ENCODE results near the gene TRIM52. TPM values are rescaled to one million over a fixed set of nuclear protein-coding genes. Genes with fewer than 3 reads are reported as not detected.

TRIM52 gene
- polyA plus RNA-seq, 1 experiment = 6.7 TPM

DNA sequence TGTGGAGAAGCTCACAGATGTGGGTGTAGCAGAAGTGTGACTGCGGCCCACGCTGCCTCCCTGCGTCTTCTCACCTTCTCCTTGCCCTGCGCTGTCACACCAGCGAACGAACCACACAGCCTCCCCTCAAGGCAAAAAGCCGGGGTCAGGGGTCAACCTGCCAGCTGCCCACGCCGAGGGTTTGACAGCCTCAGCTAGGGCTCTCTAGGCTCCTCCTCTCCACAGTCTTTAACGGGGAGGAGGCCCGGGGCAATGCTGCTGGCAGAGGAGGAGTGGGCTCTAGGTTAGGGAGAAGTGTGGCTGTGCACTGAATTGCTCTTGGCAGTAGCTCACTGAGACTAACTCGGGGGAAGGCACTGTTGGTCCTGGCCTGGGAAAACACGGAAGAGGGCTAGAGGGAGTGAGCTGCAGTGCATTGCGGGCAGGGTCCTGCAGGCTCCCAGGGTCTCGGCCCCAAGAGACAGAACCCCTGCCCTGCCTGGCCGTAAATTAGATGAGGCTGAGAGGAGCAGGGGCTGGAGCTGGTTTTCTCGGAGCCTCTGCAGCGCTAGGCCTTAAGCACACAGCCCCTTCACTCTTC is 4.2 kb upstream of the TRIM52 start:
- ChIA-PET POLR2A (no interaction called here), CTCF (no interaction called here)
- Histone ChIP-seq H3K27me3 (ENCODE audit: control insufficient read depth, insufficient read depth, low read length) (no peaks in the 10 kb centered on the region), H3K4me3 (ENCODE audit: low read depth, low read length) (no peak overlapping the region), H3K36me3 (ENCODE audit: control insufficient read depth, insufficient read depth, low read length) (peaks cover 2% of the 10 kb centered on the region)
- DNase-seq (ENCODE audit: low read depth) = no peak
- TF ChIP-seq, protein P1, sequence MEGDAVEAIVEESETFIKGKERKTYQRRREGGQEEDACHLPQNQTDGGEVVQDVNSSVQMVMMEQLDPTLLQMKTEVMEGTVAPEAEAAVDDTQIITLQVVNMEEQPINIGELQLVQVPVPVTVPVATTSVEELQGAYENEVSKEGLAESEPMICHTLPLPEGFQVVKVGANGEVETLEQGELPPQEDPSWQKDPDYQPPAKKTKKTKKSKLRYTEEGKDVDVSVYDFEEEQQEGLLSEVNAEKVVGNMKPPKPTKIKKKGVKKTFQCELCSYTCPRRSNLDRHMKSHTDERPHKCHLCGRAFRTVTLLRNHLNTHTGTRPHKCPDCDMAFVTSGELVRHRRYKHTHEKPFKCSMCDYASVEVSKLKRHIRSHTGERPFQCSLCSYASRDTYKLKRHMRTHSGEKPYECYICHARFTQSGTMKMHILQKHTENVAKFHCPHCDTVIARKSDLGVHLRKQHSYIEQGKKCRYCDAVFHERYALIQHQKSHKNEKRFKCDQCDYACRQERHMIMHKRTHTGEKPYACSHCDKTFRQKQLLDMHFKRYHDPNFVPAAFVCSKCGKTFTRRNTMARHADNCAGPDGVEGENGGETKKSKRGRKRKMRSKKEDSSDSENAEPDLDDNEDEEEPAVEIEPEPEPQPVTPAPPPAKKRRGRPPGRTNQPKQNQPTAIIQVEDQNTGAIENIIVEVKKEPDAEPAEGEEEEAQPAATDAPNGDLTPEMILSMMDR (IDR thresholded peaks at IDR 0.05; ENCODE audit: insufficient read depth, low read depth, low read length) = no peak

DNA sequence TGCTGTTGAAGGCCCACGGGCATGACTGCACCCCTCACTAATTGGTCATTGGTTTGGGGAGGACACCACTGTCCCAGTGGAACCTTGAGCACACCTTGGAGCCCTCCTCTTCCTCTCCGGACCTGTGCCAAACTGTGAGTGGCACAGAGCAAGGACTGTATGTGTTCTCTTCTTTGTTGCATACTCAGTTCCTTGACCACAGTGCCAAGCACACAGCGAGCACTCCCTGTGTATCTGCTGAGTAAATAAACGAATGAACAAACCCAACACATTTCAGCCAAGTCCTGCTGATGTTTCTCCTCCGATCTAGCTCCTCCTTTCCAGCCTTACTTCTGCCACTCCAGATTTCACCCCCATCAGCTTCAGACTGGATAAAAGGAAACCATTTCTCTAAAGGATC is 2.7 kb upstream of the TRIM52 start:
- H3K4me3 ChIP-seq (ENCODE audit: low read depth, low read length) = no peak overlapping the region
- ChIA-PET POLR2A (no interaction called here), CTCF (no interaction called here)
- TF ChIP-seq, protein P1 (IDR thresholded peaks at IDR 0.05; ENCODE audit: insufficient read depth, low read depth, low read length) = no peak
- H3K27me3 ChIP-seq (ENCODE audit: control insufficient read depth, insufficient read depth, low read length) = no peaks in the 10 kb centered on the region
- DNase-seq (ENCODE audit: low read depth) = no peak
- H3K36me3 ChIP-seq (ENCODE audit: control insufficient read depth, insufficient read depth, low read length) = peaks cover 2% of the 10 kb centered on the region

DNA sequence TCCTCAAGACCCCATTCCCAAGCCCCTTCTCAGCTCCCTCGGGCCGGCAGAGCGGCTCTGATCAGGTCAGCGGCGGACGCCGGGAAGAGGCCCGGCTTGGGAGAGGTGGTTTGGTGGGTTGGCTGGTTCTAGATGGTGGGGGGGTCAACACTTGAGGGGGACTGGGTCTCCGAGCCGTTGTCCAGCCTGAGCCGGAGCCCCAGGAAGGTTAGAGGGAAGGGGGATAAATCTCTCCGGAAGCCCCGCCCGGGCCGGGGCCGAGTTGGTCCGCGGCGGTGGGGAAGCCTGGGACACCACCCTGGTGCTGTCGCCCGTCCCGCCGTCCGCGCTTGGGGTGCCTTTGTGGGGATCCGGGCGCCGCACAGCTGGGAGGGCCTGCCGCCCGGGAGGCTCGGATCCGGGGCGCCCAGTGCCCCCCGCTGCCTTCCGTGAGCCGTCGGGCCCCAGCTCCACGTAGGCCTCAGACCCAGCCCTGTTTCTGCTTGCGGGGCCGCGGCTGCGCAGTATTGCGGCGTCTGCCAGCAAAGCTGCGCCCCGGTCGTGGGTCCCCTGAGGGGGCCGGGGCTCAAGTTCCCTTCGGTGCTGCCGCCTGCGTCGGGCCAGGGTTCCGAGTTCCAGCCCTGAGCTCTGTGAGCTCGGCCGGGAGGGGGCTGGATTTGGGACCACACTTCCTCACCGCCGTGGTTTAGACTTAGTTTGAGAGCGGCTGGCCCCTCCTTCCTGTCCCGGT is 542 bp upstream of the TRIM52 start:
- no peak for DNase-seq (ENCODE audit: low read depth)
- peak overlapping the region; percentile 75 for H3K4me3 ChIP-seq (ENCODE audit: low read depth, low read length)
- POLR2A ChIA-PET = interaction anchor here (1.0 kb wide), 1 partner anchor 10 kb away, joined by 3 read pairs; no protein-coding TSS in a partner anchor
- H3K27me3 ChIP-seq (ENCODE audit: control insufficient read depth, insufficient read depth, low read length) = no peaks in the 10 kb centered on the region
- CTCF ChIA-PET = interaction anchor here (1.2 to 2.0 kb wide), 3 partner anchors 9 to 58 kb away, joined by 3 to 6 read pairs (median 4); no protein-coding TSS in a partner anchor
- TF ChIP-seq, protein P1 (IDR thresholded peaks at IDR 0.05; ENCODE audit: insufficient read depth, low read depth, low read length) = no peak; the same call in 1 of the 2 replicates
- peaks cover 2% of the 10 kb centered on the region for H3K36me3 ChIP-seq (ENCODE audit: control insufficient read depth, insufficient read depth, low read length)

DNA sequence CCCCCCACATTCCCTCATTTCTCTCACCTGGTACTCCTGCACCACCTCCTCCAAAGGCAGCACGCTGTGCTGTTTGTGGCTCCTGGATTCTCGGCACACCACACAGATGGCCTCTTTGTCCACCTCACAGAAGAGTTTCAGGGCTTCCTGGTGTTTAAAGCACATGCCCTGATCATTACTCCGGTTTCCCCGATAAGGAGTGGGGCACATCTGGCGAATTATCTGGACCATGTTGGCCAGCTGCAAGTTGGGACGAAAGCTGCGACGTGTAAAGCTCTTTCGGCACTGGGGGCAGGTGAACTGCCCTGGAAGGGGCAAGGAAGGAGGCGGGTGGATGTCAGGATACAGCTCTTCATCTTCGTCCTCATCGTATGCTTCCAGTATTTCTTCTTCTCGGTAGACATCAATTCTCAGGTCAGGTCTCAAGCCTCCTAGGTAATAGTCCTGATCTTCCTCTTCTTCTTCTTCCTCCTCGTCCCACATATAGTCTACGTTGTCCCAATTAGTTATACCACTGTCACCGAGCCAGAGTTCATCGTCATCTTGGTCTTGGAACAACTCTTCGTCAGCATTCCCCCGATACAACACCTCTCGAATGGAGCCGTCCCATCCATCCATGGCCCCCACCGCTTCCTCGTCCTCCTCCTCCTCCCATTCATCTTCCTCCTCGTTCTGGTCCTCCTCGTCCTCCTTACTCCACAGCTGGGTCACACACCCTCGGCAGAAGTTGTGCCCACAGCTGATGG is 796 bp downstream of the TRIM52 start:
- POLR2A ChIA-PET = no interaction called here
- CTCF ChIA-PET = interaction anchor here (0.6 to 2.0 kb wide), 2 partner anchors 9 to 53 kb away, joined by 3 to 6 read pairs; no protein-coding TSS in a partner anchor
- no peak for DNase-seq (ENCODE audit: low read depth)
- TF ChIP-seq, protein P1 (IDR thresholded peaks at IDR 0.05; ENCODE audit: insufficient read depth, low read depth, low read length) = no peak
- Histone ChIP-seq H3K4me3 (ENCODE audit: low read depth, low read length) (peak overlapping the region; percentile 75), H3K27me3 (ENCODE audit: control insufficient read depth, insufficient read depth, low read length) (no peaks in the 10 kb centered on the region), H3K36me3 (ENCODE audit: control insufficient read depth, insufficient read depth, low read length) (peaks cover 2% of the 10 kb centered on the region)

DNA sequence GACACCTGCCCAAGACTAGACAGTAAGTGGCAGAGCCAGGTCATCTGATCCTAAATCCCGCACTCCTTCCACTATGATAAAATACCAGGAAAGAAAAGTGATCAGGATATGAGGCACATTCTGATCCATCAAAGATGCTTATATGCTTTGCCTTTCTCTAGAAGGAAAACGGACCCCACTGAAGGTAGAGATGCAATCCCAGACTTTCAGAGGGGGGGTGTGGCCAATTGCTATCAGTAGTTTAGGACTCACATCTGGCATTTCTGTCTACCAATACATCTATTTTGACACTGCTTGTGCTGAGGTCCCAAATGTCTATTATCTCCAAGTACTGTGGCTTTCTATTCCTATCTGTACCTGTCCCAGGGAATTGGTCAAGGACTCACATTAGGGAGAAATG is 1.7 kb downstream of the TRIM52 start:
- no peak for DNase-seq (ENCODE audit: low read depth)
- Histone ChIP-seq H3K27me3 (ENCODE audit: control insufficient read depth, insufficient read depth, low read length) (no peaks in the 10 kb centered on the region), H3K36me3 (ENCODE audit: control insufficient read depth, insufficient read depth, low read length) (peaks cover 2% of the 10 kb centered on the region), H3K4me3 (ENCODE audit: low read depth, low read length) (peak overlapping the region; percentile 75)
- POLR2A ChIA-PET = no interaction called here
- CTCF ChIA-PET = no interaction called here
- TF ChIP-seq, protein P1 (IDR thresholded peaks at IDR 0.05; ENCODE audit: insufficient read depth, low read depth, low read length) = no peak
